Psoas muscle (tissue), 8 donors: Measurements from ENCODE around the gene BLOC1S4. TPM values are rescaled to one million over a fixed set of nuclear protein-coding genes. Genes with fewer than 3 reads are reported as not detected.

Experiments
- ATAC-seq, 4 donors: fragments of 200-7000 bp; cut with Tn5 transposase; one replicate each; pipeline ENCODE4 v1.9.1; 2020; ENCODE audit warnings: moderate library complexity in 3 of 4, mild to moderate bottlenecking in 2 of 4
- DNase-seq, 2 donors: peaks; one replicate each; pipeline ENCODE4 v3.0.0-alpha.2; 2020
- H3K27ac ChIP-seq: fragments of 200-600 bp; one replicate; pipeline ENCODE4 v1.8.0; 2022
- H3K27me3 ChIP-seq, 3 donors: fragments of 200-600 bp in 1 of 3; one replicate each; pipeline versions ENCODE4 v1.6.1 to v1.8.0; 2013 to 2022; ENCODE audit warnings: low read length in 2 of 3, mild to moderate bottlenecking in 2 of 3, moderate library complexity in 1 of 3; ENCODE audit not compliant: insufficient read depth in 3 of 3
- H3K36me3 ChIP-seq, 2 donors: fragments of 200-600 bp in 1 of 2; one replicate each; pipeline versions ENCODE4 v1.6.1 to v1.8.0; 2013 to 2022; ENCODE audit warnings: low read depth in 1 of 2, mild to moderate bottlenecking in 1 of 2, moderate library complexity in 1 of 2; ENCODE audit not compliant: insufficient read depth in 1 of 2
- H3K4me1 ChIP-seq: fragments of 200-600 bp; one replicate; pipeline ENCODE4 v1.8.0; 2022
- H3K4me3 ChIP-seq: fragments of 200-600 bp; one replicate; pipeline ENCODE4 v1.8.0; 2022; ENCODE audit warnings: mild to moderate bottlenecking
- H3K9me3 ChIP-seq: fragments of 200-600 bp; one replicate; pipeline ENCODE4 v1.8.0; 2022
- WGBS, 3 donors: extraction: QIAGEN DNeasy Blood & Tissue Kit; methylation state at CpG; one replicate each; pipeline versions ENCODE4 v1.1.6 to v1.1.7; 2013; 5-methylcytosine and 5-hydroxymethylcytosine counted together
- intact Hi-C, 2 donors: fragments of 100-400 bp; cut with DNase I; formaldehyde crosslinking; loops; one replicate each; pipeline versions ENCODE4 v1.11.0 to v1.14.2; 2022
- polyA plus RNA-seq, 3 donors: library from polyadenylated mRNA; stranded (reverse); fragments of 200-250 nt; gene quantifications; one replicate each; pipeline ENCODE4 v1.2.3, GENCODE V29; 2013
- total RNA-seq, 4 donors: library from RNA; stranded (reverse); fragmentation: NEBNext Ultra II Directional in 2 of 4; extraction: Animal tissue kit (Norgen Biotek cat#: 25700) in 2 of 4; gene quantifications; one replicate each; pipeline versions ENCODE4 v1.2.1 to v1.2.4, GENCODE V29; 2021 to 2023
- TF ChIP-seq, protein P1 (sequence below): fragments of 200-600 bp; IDR thresholded peaks from one replicate; pipeline ENCODE4 v1.8.0; 2022; ENCODE audit warnings: antibody characterized with exemption
- donor health status: healthy with polysubstance abuse.
- donor health status: DM: no; HTN: no; CAD: no; lungs with moderate emphysema.
- donor health status: Bipolar disorder and iron deficiency.
- donor health status: healthy.
- donor health status: DM: yes; HTN: yes; CAD: no.
- donor health status: DM: no; HTN: no; CAD: no.
- donor health status: DM: no; HTN: no; CAD: no.
- donor health status: DM: yes; HTN: yes; CAD: no.

The BLOC1S4 gene
- total and polyA plus RNA-seq, 7 donors: 7.6 to 15.0 (median 13.4) TPM

DNA sequence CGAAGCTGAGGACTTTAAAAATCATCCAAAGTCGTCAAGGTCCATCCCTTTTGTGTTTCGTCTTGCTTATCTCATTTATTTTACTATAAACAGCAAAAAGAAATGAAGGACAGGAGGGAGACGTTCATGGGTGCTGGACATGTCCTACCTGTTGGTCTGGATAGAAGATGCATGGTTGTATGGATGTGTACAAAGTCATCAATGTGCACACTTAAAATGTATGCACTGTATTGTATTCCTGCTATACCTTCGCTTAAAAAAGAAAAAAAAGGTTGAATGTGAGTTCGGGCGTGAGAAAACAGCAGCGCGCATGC lies 313 bp upstream of the BLOC1S4 start:
- peak in 1 of 4 donors; percentile 37 for ATAC-seq
- Histone ChIP-seq H3K4me1 (peaks cover 30% of the 10 kb centered on the region), H3K4me3 (peak overlapping the region; percentile 95), H3K9me3 (no peaks in the 10 kb centered on the region), H3K36me3 (no peaks in the 10 kb centered on the region), H3K27me3 (no peaks in the 10 kb centered on the region), H3K27ac (peak overlapping the region; percentile 99)
- TF ChIP-seq, protein P1, sequence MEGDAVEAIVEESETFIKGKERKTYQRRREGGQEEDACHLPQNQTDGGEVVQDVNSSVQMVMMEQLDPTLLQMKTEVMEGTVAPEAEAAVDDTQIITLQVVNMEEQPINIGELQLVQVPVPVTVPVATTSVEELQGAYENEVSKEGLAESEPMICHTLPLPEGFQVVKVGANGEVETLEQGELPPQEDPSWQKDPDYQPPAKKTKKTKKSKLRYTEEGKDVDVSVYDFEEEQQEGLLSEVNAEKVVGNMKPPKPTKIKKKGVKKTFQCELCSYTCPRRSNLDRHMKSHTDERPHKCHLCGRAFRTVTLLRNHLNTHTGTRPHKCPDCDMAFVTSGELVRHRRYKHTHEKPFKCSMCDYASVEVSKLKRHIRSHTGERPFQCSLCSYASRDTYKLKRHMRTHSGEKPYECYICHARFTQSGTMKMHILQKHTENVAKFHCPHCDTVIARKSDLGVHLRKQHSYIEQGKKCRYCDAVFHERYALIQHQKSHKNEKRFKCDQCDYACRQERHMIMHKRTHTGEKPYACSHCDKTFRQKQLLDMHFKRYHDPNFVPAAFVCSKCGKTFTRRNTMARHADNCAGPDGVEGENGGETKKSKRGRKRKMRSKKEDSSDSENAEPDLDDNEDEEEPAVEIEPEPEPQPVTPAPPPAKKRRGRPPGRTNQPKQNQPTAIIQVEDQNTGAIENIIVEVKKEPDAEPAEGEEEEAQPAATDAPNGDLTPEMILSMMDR: no peak
- WGBS, 3 donors: 6 to 10% (median 6%) methylated on average over 9 of the region's 9 CpGs
- intact Hi-C loops: loop anchor here (1.0 to 10.0 kb wide), 4 partner anchors 67 to 357 kb away; partner anchors contain the start of gene KIAA0232 (in 1 of the 2)
- no peak for DNase-seq

DNA sequence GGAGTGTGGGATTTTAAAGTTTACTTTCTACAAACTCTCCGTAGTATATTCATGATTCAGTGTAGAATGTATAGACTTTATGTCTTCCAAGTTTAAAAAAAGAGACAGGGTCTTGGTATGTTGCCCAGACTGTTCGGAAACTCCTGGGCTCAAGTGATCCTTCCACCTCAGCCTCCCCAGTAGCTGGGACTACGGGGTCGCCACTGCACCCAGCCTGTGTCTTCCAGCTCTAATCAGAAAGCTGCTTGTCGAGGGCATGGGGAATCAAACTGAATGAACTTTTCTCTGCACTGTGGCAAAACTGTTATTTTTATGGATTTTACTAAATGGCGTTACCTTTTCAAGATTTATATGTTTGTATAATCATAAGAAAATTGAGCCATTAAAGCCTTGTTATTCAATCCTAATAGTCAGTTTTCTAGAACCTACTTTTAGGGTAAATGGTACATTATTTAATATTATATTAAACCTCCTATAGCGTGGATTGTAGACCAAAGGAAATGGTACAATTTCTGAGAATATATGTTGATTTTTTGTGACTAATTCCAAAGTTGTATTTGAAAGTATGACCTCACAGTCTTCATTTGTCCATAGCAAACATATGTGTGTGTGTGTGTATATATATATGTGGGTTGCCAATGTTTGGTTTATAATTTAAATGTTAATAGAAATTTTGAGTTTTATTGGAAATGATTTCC lies 1.1 kb downstream of the BLOC1S4 start:
- no peaks in the 10 kb centered on the region for H3K36me3 ChIP-seq
- no peaks in the 10 kb centered on the region for H3K9me3 ChIP-seq
- intact Hi-C loops: loop anchor here (1.0 to 10.0 kb wide), 4 partner anchors 65 to 355 kb away; partner anchors contain the start of gene KIAA0232 (in 1 of the 2)
- no peaks in the 10 kb centered on the region for H3K27me3 ChIP-seq
- H3K27ac ChIP-seq: peak overlapping the region; percentile 99
- TF ChIP-seq, protein P1: no peak
- peaks cover 31% of the 10 kb centered on the region for H3K4me1 ChIP-seq
- no peak for ATAC-seq
- DNase-seq: no peak
- H3K4me3 ChIP-seq: peak overlapping the region; percentile 95
- 19 to 21% (median 20%) methylated on average over 7 of the region's 7 CpGs for WGBS, 3 donors

DNA sequence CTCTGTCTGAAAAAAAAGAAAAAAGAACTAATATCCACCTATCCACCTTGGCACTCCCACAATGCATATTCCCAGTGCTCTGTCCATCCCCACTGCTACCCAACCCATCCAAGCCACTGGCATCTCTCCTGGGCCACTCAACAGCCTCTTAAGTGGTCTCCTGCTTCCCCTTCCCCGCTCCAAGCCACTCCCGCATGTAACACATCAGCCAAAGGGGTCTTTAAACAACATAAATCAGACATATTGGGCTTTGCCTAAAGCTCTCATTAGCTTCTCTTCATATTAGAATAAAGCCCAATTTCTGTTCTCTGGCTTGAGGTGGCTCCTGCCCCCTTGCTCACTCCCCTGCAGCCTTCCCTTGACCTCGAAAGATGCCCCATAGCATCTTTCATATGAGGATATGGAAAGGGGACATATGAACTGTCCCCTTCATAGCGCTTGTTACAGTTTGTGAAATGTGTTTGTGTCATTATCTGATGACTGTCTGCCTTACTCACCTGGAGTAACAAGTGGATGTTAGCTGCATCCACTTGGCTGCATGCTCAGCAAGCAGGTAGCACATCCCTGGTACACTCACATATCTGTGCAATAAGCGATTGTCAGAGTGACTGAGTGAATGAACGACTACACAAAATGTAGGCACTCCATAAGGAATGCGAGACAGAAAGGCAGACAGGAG lies 3.1 kb downstream of the BLOC1S4 start:
- no peaks in the 10 kb centered on the region for H3K27me3 ChIP-seq
- DNase-seq (no peak), ATAC-seq (no peak)
- no peaks in the 10 kb centered on the region for H3K36me3 ChIP-seq
- H3K27ac ChIP-seq: peak overlapping the region; percentile 99
- 71 to 86% (median 80%) methylated on average over 7 of the region's 7 CpGs for WGBS, 3 donors
- H3K4me3 ChIP-seq: no peak overlapping the region
- intact Hi-C loops: loop anchor here (5.0 to 10.0 kb wide), 3 partner anchors 63 to 353 kb away; partner anchors contain the start of gene KIAA0232 (in 1 of the 2)
- no peaks in the 10 kb centered on the region for H3K9me3 ChIP-seq
- peaks cover 31% of the 10 kb centered on the region for H3K4me1 ChIP-seq
- TF ChIP-seq, protein P1: no peak

DNA sequence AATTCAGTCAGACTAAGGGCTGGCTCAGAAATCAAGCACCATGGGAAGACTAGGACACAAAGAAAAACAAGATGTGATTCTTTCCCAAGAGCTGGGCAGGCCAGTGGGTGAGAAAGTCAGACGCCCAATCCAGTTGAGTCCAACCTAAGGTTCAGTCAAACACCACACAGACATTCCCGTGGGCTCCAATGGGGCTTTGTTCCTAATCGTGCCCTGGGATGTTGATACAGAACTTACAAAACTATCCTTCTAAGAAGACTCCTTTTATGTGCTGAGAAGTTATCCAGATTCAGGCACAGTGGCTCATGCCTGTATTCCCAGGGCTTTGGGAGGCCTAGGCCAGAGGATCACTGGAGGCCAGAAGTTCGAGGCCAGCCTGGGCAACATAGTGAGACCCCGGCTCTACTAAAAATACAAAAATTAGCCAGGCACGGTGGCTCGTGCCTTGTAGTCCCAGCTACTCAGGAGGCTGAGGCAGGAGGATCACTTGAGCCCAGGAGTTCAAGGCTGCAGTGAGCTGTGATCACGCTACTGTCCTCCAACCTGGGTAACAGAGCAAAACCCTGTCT lies 3.7 kb downstream of the BLOC1S4 start:
- H3K4me3 ChIP-seq: no peak overlapping the region
- ATAC-seq (no peak), DNase-seq (no peak)
- peaks cover 31% of the 10 kb centered on the region for H3K4me1 ChIP-seq
- no peaks in the 10 kb centered on the region for H3K9me3 ChIP-seq
- no peaks in the 10 kb centered on the region for H3K36me3 ChIP-seq
- TF ChIP-seq, protein P1: no peak
- peak overlapping the region; percentile 9 for H3K27ac ChIP-seq
- WGBS, 3 donors: 60 to 82% (median 73%) methylated on average over 8 of the region's 8 CpGs
- no peaks in the 10 kb centered on the region for H3K27me3 ChIP-seq
- intact Hi-C loops: loop anchor here (1.0 to 10.0 kb wide), 7 partner anchors 63 to 1885 kb away; partner anchors contain the start of gene KIAA0232 (in 1 of the 2)
